Measurements from ENCODE around the gene DDRGK1.

GRCh38 chr20:3237011-3237957, 32.8 kb upstream of the DDRGK1 start:
- no peak for TF ChIP-seq CTCF (IDR thresholded peaks at IDR 0.05)
- TF ChIP-seq POLR2A (IDR thresholded peaks at IDR 0.05), result no peak

Measured in esophagus squamous epithelium (tissue), 4 donors.